ENCODE measurements around the gene SLC25A25. TPM values are rescaled to one million over a fixed set of nuclear protein-coding genes. Genes with fewer than 3 reads are reported as not detected.

Gene SLC25A25
- total RNA-seq, 2 donors from 2014 or later = 26.0 to 33.1 TPM

DNA sequence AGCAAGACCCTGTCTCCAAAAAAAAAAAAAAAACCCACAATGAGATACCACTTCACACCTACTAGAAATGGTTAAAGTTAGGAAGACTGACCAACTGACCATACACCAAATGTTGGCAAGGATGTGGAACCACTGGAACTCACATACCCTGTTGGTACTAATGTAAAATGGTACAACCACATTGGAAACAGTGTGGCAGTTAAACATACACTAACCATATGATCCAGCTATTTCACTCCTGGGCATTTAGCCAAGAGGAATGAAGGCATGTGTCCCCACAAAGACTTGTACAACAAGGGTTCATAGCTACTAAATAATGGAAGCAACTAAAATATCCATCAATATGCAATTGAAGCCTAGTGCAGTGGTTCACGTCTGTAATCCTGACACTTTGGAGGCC, 22.2 kb upstream of the SLC25A25 start:
- intact Hi-C loops (cut with DNase I) = no loop called here
- no peak overlapping the region for H3K4me3 ChIP-seq
- no peaks in the 10 kb centered on the region for H3K27me3 ChIP-seq (replicated peaks; ENCODE audit: insufficient read depth)
- no peaks in the 10 kb centered on the region for H3K36me3 ChIP-seq
- H3K9me3 ChIP-seq = no peaks in the 10 kb centered on the region
- WGBS = 96% methylated on average over 1 of the region's 1 CpG
- H3K4me1 ChIP-seq (replicated peaks) = no peaks in the 10 kb centered on the region
- no peak for DNase-seq (ENCODE audit: low spot score)
- no peak overlapping the region for H3K27ac ChIP-seq
- TF ChIP-seq POLR2AphosphoS5 (IDR thresholded peaks at IDR 0.05) (no peak), POLR2A (IDR thresholded peaks at IDR 0.05) (no peak)
- TF ChIP-seq, protein P1, sequence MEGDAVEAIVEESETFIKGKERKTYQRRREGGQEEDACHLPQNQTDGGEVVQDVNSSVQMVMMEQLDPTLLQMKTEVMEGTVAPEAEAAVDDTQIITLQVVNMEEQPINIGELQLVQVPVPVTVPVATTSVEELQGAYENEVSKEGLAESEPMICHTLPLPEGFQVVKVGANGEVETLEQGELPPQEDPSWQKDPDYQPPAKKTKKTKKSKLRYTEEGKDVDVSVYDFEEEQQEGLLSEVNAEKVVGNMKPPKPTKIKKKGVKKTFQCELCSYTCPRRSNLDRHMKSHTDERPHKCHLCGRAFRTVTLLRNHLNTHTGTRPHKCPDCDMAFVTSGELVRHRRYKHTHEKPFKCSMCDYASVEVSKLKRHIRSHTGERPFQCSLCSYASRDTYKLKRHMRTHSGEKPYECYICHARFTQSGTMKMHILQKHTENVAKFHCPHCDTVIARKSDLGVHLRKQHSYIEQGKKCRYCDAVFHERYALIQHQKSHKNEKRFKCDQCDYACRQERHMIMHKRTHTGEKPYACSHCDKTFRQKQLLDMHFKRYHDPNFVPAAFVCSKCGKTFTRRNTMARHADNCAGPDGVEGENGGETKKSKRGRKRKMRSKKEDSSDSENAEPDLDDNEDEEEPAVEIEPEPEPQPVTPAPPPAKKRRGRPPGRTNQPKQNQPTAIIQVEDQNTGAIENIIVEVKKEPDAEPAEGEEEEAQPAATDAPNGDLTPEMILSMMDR (IDR thresholded peaks at IDR 0.05) = no peak

DNA sequence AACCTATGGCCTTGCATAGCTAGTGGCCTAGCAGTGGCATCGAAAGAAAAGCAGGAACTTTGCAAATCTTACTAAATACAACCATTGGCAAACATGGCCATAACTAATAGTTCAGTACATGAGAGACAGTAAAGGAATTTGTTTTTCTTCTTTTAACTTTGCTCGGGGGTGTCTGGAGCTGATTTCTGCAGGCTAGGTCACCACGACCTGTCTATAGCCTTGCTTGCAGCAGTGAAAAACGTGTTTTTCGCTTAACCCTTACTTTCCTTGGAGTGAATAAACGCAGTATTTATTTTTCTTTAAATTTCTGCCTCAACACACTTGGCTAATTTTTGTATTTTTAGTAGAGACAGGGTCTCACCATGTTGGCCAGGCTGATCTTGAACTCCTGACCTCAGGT, 20.8 kb upstream of the SLC25A25 start:
- no peak for TF ChIP-seq POLR2AphosphoS5 (IDR thresholded peaks at IDR 0.05)
- no peak overlapping the region for H3K27ac ChIP-seq
- H3K4me1 ChIP-seq (replicated peaks) = no peaks in the 10 kb centered on the region
- intact Hi-C loops (cut with DNase I) = no loop called here
- H3K9me3 ChIP-seq = no peaks in the 10 kb centered on the region
- no peak for DNase-seq (ENCODE audit: low spot score)
- no peaks in the 10 kb centered on the region for H3K27me3 ChIP-seq (replicated peaks; ENCODE audit: insufficient read depth)
- H3K4me3 ChIP-seq = no peak overlapping the region
- WGBS = 79% methylated on average over 6 of the region's 6 CpGs
- no peaks in the 10 kb centered on the region for H3K36me3 ChIP-seq

DNA sequence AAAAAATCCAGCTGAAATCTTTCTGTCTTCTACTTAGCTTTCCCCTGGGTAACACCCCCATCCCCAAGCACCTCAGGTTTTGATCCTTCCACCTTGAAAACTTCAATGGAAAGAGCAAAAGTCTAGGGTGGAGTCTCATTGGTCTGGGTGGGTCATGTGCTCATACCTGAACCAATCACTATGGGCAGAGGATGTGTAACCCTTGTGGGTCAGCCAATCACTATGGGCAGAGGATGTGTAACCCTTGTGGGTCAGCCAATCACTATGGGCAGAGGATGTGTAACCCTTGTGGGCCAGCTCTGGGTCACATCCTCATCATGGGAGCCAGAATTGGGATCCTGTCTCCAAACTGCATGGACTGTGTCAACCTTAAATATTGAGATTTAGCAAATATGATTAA, 19.4 kb upstream of the SLC25A25 start:
- DNase-seq (ENCODE audit: low spot score) = no peak
- Histone ChIP-seq H3K4me3 (no peak overlapping the region), H3K9me3 (no peaks in the 10 kb centered on the region), H3K36me3 (no peaks in the 10 kb centered on the region), H3K27ac (no peak overlapping the region), H3K27me3 (replicated peaks; ENCODE audit: insufficient read depth) (no peaks in the 10 kb centered on the region), H3K4me1 (replicated peaks) (no peaks in the 10 kb centered on the region)
- no peak for TF ChIP-seq POLR2A (IDR thresholded peaks at IDR 0.05)
- intact Hi-C loops (cut with DNase I) = no loop called here

DNA sequence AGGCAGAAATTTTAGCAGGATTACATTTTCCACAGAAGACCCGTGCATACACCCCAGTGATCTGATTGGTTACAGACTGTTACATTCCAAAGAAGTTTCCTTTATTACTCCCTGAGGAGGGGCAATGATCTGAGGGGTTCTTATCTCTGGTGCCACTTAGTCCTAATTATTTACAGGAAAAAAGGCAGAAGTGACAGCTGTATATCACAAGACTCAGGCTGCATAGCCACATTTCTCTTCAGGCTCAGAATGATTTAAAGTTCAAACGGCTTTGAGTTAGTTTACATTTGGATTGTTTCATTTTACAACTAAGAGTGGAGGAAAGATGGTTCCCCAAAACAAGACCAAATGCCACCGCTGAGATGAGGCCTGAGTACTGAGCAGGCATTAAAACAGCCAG, 18.2 kb upstream of the SLC25A25 start:
- Histone ChIP-seq H3K4me3 (no peak overlapping the region), H3K27me3 (replicated peaks; ENCODE audit: insufficient read depth) (no peaks in the 10 kb centered on the region), H3K36me3 (no peaks in the 10 kb centered on the region), H3K27ac (no peak overlapping the region), H3K9me3 (no peaks in the 10 kb centered on the region), H3K4me1 (replicated peaks) (no peaks in the 10 kb centered on the region)
- WGBS = 48% methylated on average over 3 of the region's 3 CpGs
- DNase-seq (ENCODE audit: low spot score) = no peak
- intact Hi-C loops (cut with DNase I) = no loop called here
- TF ChIP-seq POLR2AphosphoS5 (IDR thresholded peaks at IDR 0.05) (no peak), POLR2A (IDR thresholded peaks at IDR 0.05) (no peak)
- TF ChIP-seq, protein P1 (IDR thresholded peaks at IDR 0.05) = no peak

DNA sequence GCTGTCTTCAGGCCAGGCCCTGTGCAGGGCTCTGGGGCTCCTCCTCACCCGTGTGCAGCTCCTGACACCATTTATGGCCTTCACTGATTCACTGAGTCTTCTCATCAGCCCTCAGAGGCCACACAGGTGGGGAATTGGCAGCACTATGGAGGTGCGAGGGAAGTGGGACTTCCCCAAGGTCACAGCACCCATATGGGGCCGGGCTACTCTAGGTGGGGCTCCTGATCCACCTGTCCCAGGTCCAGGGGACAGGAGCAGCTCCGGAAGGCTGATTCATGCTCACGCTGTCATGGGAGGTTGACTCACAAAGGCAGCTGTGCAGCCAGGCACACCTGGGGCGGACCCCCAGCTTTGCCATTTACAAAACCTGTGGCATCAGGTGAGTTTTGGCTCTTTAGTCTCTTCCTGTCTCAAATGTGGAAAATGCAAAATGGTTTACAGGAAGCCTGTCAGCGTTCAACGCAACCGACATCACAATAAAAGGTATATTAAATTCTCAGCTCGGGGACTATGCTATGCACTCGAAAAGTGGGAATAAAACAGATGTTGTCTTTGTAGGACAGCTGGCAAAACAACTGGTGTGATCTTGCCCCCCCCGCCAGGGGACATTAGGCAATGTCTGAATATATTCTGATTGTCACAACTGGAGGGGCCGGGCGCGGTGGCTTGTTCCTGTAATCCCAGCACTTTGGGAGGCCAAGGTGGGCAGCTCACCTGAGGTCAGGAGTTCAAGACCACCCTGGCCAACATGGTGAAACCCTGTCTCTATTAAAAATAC, 15.9 kb upstream of the SLC25A25 start:
- Histone ChIP-seq H3K4me3 (no peak overlapping the region), H3K27me3 (replicated peaks; ENCODE audit: insufficient read depth) (no peaks in the 10 kb centered on the region), H3K4me1 (replicated peaks) (peaks cover 15% of the 10 kb centered on the region), H3K36me3 (no peaks in the 10 kb centered on the region), H3K27ac (no peak overlapping the region), H3K9me3 (no peaks in the 10 kb centered on the region)
- TF ChIP-seq, protein P1 (IDR thresholded peaks at IDR 0.05) = no peak
- TF ChIP-seq POLR2AphosphoS5 (IDR thresholded peaks at IDR 0.05) (no peak), POLR2A (IDR thresholded peaks at IDR 0.05) (no peak)
- WGBS = 85% methylated on average over 13 of the region's 15 CpGs
- DNase-seq (ENCODE audit: low spot score) = no peak
- intact Hi-C loops (cut with DNase I) = no loop called here

DNA sequence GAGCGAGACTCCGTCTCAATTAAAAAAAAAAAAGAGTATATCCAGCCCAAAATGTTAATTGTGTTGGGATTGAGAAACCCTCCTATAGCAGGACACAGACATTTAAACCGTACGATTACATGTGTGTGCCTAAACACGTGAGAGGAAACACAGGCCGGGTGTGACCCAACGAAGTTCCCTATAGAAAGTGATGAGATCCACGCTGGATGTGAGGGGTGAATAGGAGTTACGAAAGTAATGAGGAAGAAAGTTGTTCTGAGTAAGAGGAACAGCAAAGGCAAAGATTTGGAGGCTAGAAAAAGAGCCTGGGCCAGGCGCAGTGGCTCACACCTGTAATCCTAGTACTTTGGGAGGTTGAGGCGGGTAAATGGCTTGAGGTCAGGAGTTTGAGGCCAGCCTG, 14.5 kb upstream of the SLC25A25 start:
- Histone ChIP-seq H3K4me3 (no peak overlapping the region), H3K27ac (no peak overlapping the region), H3K27me3 (replicated peaks; ENCODE audit: insufficient read depth) (no peaks in the 10 kb centered on the region), H3K36me3 (no peaks in the 10 kb centered on the region), H3K9me3 (no peaks in the 10 kb centered on the region), H3K4me1 (replicated peaks) (peaks cover 16% of the 10 kb centered on the region)
- TF ChIP-seq POLR2AphosphoS5 (IDR thresholded peaks at IDR 0.05) (no peak), POLR2A (IDR thresholded peaks at IDR 0.05) (no peak)
- TF ChIP-seq, protein P1 (IDR thresholded peaks at IDR 0.05) = no peak
- 94% methylated on average over 11 of the region's 11 CpGs for WGBS
- intact Hi-C loops (cut with DNase I) = no loop called here
- no peak for DNase-seq (ENCODE audit: low spot score)

Measured in prostate gland (tissue), 2 donors.